Right lung (tissue), 5 donors: ENCODE results near the gene FCGBP. TPM values are rescaled to one million over a fixed set of nuclear protein-coding genes. Genes with fewer than 3 reads are reported as not detected.
"Not testable (repeated sequence)": the region's sequence is repeated elsewhere in the genome, so short reads cannot be mapped to it uniquely, and the experiment has no call there.

ENCODE experiments used
- DNase-seq, 2 donors: peaks; one replicate each; pipeline ENCODE4 v3.0.0-alpha.2; 2013
- polyA plus RNA-seq, 5 donors: library from polyadenylated mRNA; unstranded; fragments of 120-200 nt; gene quantifications; one replicate each; pipeline versions ENCODE4 v1.2.1 to v1.2.3, GENCODE V29; 2013; ENCODE audit warnings: inconsistent platforms in 1 of 5, low replicate concordance in 1 of 5; ENCODE audit not compliant: insufficient read length in 5 of 5, insufficient read depth in 1 of 5

Gene FCGBP
- polyA plus RNA-seq, 5 donors, result 5.6 to 15.3 (median 8.2) TPM

DNA sequence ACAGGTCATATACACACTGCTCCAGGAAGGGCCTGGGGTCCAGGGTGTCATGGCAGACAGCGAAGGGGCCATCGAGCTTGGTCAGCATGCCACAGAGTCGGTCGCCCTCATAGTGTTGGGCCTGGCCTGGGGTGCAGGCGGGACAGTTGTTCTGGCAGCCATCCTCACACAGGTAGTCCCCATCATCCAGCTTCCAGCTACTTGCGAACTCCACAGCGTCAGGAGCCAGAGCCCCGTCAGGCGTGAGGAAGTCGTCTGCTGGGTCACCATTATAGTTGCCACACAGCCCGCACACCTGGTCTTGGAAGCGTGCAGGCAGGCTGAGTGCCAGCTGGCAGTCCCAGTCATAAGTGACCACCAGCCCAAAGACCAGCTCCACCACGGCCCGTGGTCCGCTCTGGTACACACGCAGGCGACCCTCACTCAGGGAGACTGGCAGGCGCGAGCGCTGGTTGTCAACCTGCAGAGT is 16.2 kb downstream of the FCGBP start:
- DNase-seq, result no peak

DNA sequence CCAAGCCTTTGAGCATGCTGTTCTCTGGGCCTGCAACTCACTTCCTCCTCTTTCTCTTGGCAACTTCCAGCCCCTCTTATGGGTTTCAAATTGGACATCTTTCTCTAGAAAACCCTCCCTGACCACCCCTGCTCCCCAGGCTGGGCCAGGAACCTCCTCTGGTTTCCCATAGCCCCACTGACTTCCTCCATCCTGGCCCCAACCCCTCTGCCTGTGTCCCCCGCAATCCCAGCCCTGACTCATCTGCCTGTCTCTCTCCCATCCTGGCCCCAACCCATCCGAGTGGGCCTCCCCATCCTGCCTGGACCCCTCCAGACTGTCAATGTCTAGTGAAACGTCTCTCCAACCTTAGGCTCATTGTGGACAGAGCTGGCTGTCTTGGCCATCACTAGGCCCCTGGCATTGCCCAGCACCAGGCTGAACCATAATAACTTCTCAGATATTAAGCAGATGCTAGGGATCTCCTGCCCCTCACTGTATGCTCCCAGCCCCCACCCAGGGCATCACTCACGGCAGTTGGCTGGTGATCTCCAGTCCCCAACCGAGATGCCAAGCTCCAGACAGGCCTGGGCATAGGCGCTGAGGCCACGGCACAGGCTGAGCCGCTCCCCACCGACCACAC is 16.8 kb downstream of the FCGBP start:
- no peak for DNase-seq

GRCh38 chr19:39916851-39917396 is 17.5 kb downstream of the FCGBP start:
- DNase-seq, result no peak

DNA sequence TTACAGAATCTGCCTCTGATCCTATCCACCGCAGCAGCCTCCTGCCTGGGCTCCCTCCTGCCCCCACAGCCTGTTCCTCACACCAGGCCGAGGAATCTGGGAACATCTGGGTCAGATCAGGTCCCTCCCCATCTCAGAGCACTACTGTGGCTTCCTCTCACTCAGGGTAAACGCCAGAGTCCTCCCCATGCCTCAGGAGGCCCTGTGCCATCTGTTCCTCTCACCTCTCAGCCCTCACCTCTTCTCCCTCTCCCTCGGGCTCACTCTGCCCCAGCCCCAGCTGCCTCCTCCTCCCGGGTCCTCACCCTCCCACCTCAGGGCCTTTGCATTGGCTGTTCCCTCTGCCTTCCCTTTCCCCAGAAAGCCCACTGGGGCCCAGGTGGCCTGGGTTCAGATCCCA is 18.2 kb downstream of the FCGBP start:
- DNase-seq, result no peak

- DNase-seq, result no peak
Observed at GRCh38 chr19:39915848-39916215, 18.6 kb downstream of the FCGBP start.

DNA sequence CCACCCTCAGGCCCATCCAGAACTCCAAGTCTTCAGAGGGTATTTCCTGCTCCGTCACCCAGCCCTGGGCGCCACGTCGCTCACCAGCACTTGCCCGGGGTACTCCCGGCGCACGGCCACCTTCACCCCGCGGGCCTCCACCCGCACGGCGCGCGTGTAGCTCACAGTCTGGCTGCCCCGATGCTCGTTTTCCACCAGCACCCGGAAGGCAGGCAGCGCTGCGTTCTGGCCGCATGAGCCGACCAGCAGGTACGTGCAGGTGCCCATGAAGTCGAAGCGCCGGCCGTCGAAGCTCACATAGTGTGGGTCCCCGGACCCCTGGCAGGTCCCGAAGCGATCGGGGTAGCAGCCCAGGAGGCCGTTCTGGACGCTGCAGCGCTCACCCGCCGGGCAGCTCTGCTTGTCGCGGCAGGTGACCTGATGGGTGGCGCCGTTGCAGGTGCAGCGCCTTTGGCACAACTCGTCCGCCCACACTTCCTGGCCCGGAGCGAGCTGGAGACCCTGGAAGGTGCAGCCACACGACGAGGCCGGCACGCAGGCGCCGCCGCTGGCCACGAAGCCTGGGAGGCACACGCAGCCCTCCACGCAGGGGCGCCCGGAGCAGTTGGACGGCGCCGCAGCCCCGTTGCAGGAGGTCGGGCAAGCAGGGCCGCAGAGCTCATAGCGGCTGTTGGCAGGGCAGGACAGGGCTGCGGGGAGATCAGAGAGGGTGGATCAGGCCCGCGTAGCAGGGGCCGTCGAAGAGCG is 19.2 kb downstream of the FCGBP start:
- no peak for DNase-seq

- DNase-seq, result no peak
Observed at GRCh38 chr19:39913682-39914333, 20.6 kb downstream of the FCGBP start.

DNA sequence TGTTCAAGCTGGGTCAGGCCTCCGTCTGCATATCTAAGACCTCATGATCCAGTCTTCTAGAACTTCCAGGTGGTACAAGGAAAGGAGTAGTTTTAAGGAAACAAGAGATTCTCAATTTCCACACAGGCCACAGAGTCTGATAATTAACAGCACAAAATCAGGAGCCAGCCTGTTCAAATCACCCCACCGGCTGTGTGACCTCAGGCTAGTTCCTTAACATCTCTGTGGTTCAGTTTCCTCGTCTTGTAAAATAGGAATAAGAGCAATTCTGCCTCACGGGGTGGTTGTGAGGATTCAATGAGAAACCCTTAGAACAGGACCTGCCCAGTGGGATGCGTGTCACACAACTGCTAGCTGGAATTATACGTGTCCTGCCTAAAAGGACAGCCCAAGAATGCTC is 25.6 kb downstream of the FCGBP start:
- no peak for DNase-seq

- DNase-seq, result no peak
Observed at GRCh38 chr19:39906820-39907611, 27.4 kb downstream of the FCGBP start.

- no peak for DNase-seq
Observed at GRCh38 chr19:39906283-39906682, 28.2 kb downstream of the FCGBP start.

GRCh38 chr19:39903486-39904091 is 30.8 kb downstream of the FCGBP start:
- DNase-seq, result not testable (repeated sequence)

DNA sequence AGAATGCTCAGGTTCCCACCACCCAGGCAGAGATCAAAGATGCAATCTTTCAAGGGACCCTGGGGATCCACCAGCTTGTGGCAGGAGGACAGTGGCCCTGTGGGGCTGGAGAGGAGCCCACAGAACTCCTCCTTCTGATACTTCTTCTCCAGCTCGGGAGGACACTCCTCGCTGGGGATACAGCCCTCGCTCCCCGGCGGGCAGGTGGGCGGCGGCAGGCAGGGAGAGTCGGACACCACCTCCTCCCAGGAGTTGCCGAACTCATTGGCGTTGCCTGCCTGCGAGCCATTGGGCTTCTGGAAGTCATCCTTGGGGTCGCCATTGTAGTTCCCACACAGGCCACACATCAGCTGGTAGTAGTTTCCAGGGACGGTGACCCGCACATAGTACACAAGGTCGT is 32.1 kb downstream of the FCGBP start:
- DNase-seq, result not testable (repeated sequence)

DNA sequence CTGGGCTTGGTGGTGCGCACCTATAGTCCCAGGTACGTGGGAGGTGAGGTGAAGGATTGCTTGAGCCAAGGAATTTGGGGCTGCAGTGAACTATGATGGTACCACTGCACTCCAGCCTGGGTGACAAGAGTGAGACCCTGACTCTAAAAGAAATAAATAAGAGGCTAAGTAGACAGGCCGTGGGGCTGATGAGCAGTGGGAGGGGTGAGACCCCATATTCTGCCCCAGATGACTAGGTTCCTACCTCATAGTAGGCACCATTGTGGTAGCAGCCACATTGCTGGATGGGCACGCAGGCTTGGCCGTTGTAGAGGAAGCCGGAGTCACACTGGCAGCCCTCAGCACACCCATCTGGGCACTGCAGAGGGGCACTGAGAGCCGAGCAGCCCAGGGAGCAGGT is 32.8 kb downstream of the FCGBP start:
- not testable (repeated sequence) for DNase-seq

- DNase-seq, result not testable (repeated sequence)
Observed at GRCh38 chr19:39898858-39899257, 35.6 kb downstream of the FCGBP start.

- DNase-seq, result not testable (repeated sequence)
Observed at GRCh38 chr19:39897511-39898245, 36.8 kb downstream of the FCGBP start.

DNA sequence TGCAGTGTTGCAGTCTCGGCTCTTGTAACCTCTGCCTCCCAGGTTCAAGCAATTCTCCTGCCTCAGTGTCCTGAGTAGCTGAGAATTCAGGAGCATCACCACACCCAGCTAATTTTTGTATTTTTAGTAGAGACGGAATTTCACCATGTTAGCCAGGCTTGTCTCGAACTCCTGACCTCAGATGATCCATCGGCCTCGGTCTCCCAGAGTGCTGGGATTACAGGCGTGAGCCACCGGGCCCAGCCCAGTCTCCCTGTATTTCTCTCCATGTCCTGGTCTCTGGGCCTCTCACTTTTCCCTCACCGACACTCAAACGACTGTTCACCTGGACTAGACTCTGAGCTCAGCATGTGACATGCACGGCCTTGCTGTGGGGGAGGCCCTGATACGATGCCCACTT is 39.3 kb downstream of the FCGBP start:
- not testable (repeated sequence) for DNase-seq

DNA sequence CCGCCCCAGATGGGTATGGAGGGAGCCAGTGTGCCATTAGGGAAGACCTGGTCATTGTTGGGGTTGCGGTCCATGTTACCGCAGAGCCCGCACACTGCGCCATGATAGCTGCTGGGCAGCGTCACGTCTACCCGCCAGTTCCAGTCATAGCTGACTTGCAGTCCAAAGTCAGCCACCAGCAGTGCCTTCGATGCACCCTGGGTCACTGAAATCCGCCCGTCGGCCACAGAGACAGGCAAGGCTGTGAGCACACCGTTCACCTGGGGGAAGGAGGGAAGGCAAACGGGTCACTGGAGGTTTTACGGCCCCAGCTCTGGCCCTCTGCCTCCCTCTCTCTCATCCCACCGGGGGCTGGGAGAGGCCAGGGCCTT is 40.2 kb downstream of the FCGBP start:
- DNase-seq, result not testable (repeated sequence)

DNA sequence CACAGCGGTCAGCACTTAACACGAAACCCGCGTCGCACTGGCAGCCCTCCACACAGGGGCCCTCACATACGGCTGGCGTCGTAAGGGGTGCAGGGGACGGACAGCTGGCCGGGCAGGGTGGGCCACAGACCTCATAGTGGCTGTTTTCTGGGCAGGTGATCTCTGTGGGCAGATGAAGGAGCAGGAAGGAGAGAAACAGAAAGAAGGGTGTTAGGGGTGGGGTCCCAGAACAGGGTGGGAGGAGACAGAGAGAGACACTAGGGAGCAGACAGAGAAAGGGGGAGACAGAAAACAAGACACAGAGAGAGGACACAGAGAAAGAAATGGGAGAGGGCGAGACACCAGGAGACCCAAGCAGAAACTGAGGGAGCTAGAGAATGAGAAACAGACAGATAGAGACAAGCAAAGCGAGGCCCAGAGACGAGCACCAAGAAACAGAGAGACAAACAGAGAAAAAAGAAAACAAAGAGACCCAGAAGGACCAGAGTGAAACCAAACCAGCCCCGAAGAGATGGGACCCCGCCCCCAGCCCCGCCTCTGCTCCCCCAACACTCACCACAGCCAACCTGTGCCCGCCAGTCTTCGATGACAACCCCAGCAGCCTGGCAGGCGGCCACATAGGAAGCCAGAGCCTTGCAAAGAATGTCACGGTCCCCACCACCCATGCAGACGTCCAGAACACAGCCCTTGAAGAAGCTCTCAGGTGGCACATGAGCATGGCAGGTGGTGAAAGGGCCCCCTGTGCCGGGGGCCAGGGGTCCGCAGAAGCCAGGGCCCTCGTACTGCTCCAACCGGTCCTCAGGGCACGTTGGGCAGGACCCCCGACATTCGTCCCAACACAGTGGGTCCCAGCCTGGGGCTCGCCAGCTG is 40.8 kb downstream of the FCGBP start:
- DNase-seq, result peak; percentile 36 to 45

GRCh38 chr19:39892506-39892902 is 41.9 kb downstream of the FCGBP start:
- not testable (repeated sequence) for DNase-seq
